NCI-H1694 (cell line): ENCODE measurements around the gene FAM50B.

Source experiments
- DNase-seq: peaks from one replicate; lab custom pipeline; 2025; lab: John Stamatoyannopoulos, UW

Gene FAM50B

DNA sequence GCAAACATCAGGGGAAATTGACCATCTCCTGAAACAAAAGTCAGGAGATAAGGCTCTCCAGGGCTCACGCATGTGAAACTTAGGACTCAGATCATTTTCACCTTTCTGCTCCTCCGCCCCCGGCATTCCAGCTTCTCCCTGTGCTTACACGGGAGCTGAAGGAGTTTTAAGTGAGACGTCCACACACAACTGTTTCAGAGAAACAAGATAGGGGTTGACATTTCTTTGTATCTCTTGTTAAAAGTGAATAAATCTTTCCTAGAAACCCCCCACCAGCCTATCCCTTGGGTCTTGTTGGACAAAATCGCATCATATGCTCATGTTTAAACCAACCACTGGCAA is 46.1 kb downstream of the FAM50B start:
- no peak for DNase-seq

DNA sequence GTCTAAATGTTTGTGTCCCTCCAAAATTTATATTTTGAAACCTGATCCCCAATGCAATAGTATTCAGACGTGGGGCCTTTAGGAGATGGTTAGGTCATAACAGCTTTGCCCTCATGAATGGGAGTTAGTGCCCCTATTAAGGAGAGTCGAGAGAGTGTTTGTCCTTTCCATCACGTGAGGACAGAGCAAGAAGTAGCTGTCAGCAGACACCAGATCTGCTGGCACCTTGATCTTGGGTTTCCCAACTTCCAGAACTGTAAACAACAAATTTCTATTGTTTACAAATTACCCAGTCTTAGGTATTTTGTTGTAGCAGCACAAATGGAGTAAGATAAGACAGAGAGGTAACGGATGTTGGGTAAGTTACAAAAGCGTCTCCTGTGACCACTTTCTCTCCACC is 46.6 kb downstream of the FAM50B start:
- no peak for DNase-seq

DNA sequence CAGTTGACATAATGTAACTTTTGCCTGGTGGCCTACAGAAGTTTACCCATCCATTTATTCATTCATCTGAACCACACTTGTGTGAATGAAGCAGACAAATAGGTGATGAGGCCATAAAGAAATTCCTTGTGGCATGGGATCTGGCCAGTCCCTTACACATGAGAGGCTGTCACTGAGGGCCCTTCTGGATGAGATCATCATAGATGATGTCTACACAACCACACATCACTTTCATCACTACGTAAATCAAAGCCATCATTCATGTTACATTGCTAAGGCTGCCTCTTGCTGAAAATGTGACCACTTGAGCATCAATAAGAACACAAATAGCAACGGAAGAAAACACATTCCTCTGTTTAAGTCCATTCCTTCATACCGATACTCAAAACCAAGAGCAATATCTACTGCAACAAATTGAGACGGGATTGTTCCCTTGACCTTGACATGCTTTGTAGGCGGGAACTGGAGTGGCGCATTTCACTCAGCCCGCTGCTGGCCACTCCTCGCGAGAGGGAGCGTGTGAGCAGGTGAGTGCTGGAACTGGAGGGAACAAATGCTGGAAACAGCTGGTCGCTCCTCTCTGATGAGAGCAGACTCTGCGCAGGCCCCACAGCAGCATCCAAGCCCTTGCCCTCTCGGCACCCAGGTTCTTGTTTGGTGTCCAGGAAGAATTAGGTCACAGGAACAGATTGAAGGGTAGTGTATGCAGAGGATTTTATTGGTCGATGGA is 49.3 kb downstream of the FAM50B start:
- no peak for DNase-seq

DNA sequence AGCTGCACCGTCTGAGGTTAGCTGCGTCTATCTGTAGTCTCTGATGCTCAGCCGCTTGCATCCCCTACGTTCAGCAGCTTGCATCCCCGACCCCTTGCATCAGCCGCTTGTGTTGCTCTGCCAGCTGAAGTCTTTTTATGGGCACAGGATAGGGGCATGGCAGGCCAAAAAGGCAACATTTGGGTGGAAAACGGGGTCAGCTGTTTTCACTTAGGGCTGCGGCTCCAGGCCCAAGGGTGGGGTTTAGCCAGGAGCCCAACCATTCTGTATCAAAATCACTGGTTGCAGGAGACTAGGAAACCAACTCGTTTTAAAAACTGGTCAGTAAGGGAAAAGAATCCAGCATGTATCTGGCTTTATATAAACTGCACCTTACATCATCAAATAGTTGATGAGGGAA is 49.9 kb downstream of the FAM50B start:
- no peak for DNase-seq

DNA sequence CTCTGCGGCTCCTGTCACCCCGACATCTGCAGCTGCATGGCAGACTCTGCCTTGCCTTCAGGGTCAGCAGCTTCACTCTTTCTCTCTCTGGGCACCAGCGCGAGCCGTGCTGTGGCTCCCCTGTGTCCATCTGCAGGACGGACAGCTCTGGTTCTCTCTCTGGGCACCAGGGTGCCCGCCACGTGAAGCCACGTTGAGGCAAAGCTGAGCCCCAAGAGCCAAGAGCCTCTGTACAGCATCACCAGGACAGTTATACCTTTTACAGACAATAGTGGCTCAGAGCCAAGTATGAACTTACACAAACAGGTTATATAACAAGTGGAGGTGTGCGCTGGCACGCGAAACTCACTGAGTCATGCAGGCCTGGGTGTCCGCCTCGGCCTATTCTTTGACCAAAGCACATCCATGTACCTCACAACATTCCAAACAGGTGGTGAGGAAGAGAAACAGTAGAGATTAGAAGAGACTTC is 50.8 kb downstream of the FAM50B start:
- DNase-seq: no peak
